ENCODE results near the gene CIB4.

CIB4 gene

GRCh38 chr2:26581266-26581990 is 59.7 kb downstream of the CIB4 start:
- peak; percentile 45 for DNase-seq

- DNase-seq: peak; percentile 37
Observed at GRCh38 chr2:26580751-26581150, 60.4 kb downstream of the CIB4 start.

- no peak for DNase-seq
Observed at GRCh38 chr2:26580151-26580550, 61.0 kb downstream of the CIB4 start.

GRCh38 chr2:26579723-26580040 is 61.5 kb downstream of the CIB4 start:
- DNase-seq: no peak

GRCh38 chr2:26579025-26579722 is 62.0 kb downstream of the CIB4 start:
- no peak for DNase-seq

GRCh38 chr2:26578581-26578980 is 62.6 kb downstream of the CIB4 start:
- no peak for DNase-seq

GRCh38 chr2:26578113-26578458 is 63.1 kb downstream of the CIB4 start:
- no peak for DNase-seq

- DNase-seq: peak; percentile 85
Observed at GRCh38 chr2:26577442-26578112, 63.6 kb downstream of the CIB4 start.

- DNase-seq: no peak
Observed at GRCh38 chr2:26576565-26577441, 64.4 kb downstream of the CIB4 start.

- DNase-seq: no peak
Observed at GRCh38 chr2:26575836-26576564, 65.2 kb downstream of the CIB4 start.

- DNase-seq: no peak
Observed at GRCh38 chr2:26574900-26575560, 66.1 kb downstream of the CIB4 start.

GRCh38 chr2:26574066-26574899 is 66.9 kb downstream of the CIB4 start:
- DNase-seq: no peak

GRCh38 chr2:26573241-26573925 is 67.8 kb downstream of the CIB4 start:
- DNase-seq: no peak

GRCh38 chr2:26572591-26572990 is 68.6 kb downstream of the CIB4 start:
- no peak for DNase-seq

GRCh38 chr2:26571316-26571715 is 69.8 kb downstream of the CIB4 start:
- no peak for DNase-seq

- no peak for DNase-seq
Observed at GRCh38 chr2:26570083-26570430, 71.1 kb downstream of the CIB4 start.

GRCh38 chr2:26569216-26570082 is 71.7 kb downstream of the CIB4 start:
- DNase-seq: peak; percentile 45

- peak; percentile 48 for DNase-seq
Observed at GRCh38 chr2:26568076-26568890, 72.9 kb downstream of the CIB4 start.

GRCh38 chr2:26567534-26567933 is 73.6 kb downstream of the CIB4 start:
- peak; percentile 43 for DNase-seq

Data from islet precursor cell (in vitro differentiated cells).